GM19468 (cell line): Measurements from ENCODE around the gene ELOVL5.
"Not testable (repeated sequence)": the region's sequence is repeated elsewhere in the genome, so short reads cannot be mapped to it uniquely, and the experiment has no call there.

Experiments used
- ATAC-seq: cut with Tn5 transposase; IDR thresholded peaks from one replicate; pipeline ENCODE4 v1.9.1; 2021; ENCODE audit warnings: mild to moderate bottlenecking, moderate library complexity, moderate number of reproducible peaks; ENCODE audit not compliant: unreplicated experiment; ENCODE audit errors: extremely low read depth

Gene ELOVL5

GRCh38 chr6:53309901-53310300 is 38.8 kb downstream of the ELOVL5 start:
- no peak for ATAC-seq

GRCh38 chr6:53309059-53309900 is 39.5 kb downstream of the ELOVL5 start:
- peak; percentile 49 for ATAC-seq

GRCh38 chr6:53306819-53307347 is 41.9 kb downstream of the ELOVL5 start:
- ATAC-seq: peak; percentile 36

GRCh38 chr6:53306217-53306616 is 42.5 kb downstream of the ELOVL5 start:
- not testable (repeated sequence) for ATAC-seq

- ATAC-seq: not testable (repeated sequence)
These were observed 43.2 kb downstream of the ELOVL5 start for GRCh38 chr6:53305506-53306005.

GRCh38 chr6:53304953-53305352 is 43.8 kb downstream of the ELOVL5 start:
- ATAC-seq: not testable (repeated sequence)

- ATAC-seq: no peak
These were observed 45.9 kb downstream of the ELOVL5 start for GRCh38 chr6:53302678-53303360.

GRCh38 chr6:53301801-53302537 is 46.8 kb downstream of the ELOVL5 start:
- ATAC-seq: no peak

- no peak for ATAC-seq
These were observed 47.8 kb downstream of the ELOVL5 start for GRCh38 chr6:53300656-53301551.

GRCh38 chr6:53299331-53300005 is 49.3 kb downstream of the ELOVL5 start:
- no peak for ATAC-seq

- no peak for ATAC-seq
These were observed 51.7 kb downstream of the ELOVL5 start for GRCh38 chr6:53297004-53297403.

GRCh38 chr6:53295176-53295575 is 53.6 kb downstream of the ELOVL5 start:
- no peak for ATAC-seq

- ATAC-seq: no peak
These were observed 54.1 kb downstream of the ELOVL5 start for GRCh38 chr6:53294611-53295010.

GRCh38 chr6:53294095-53294494 is 54.7 kb downstream of the ELOVL5 start:
- no peak for ATAC-seq

GRCh38 chr6:53293691-53294090 is 55.1 kb downstream of the ELOVL5 start:
- ATAC-seq: no peak

GRCh38 chr6:53290537-53291510 is 57.9 kb downstream of the ELOVL5 start:
- no peak for ATAC-seq

- ATAC-seq: no peak
These were observed 61.2 kb downstream of the ELOVL5 start for GRCh38 chr6:53287336-53288225.
